HG03060 (cell line): ENCODE results near the gene OR1F1.
"Not testable (repeated sequence)": the region's sequence is repeated elsewhere in the genome, so short reads cannot be mapped to it uniquely, and the experiment has no call there.

ENCODE experiments used
- ATAC-seq: cut with Tn5 transposase; IDR thresholded peaks from one replicate; pipeline ENCODE4 v1.9.1; 2021; ENCODE audit warnings: low read depth, moderate number of reproducible peaks; ENCODE audit not compliant: unreplicated experiment

Gene OR1F1

GRCh38 chr16:3171855-3172593, 16.0 kb upstream of the OR1F1 start:
- no peak for ATAC-seq

- ATAC-seq: no peak
These were observed 13.9 kb upstream of the OR1F1 start for GRCh38 chr16:3173892-3174617.

GRCh38 chr16:3174618-3175148, 13.3 kb upstream of the OR1F1 start:
- no peak for ATAC-seq

- no peak for ATAC-seq
These were observed 12.6 kb upstream of the OR1F1 start for GRCh38 chr16:3175157-3176093.

- ATAC-seq: no peak
These were observed 8.4 kb upstream of the OR1F1 start for GRCh38 chr16:3179651-3180050.

- no peak for ATAC-seq
These were observed 7.5 kb upstream of the OR1F1 start for GRCh38 chr16:3180445-3180878.

GRCh38 chr16:3182293-3182607, 5.8 kb upstream of the OR1F1 start:
- ATAC-seq: not testable (repeated sequence)

GRCh38 chr16:3182608-3183444, 5.2 kb upstream of the OR1F1 start:
- ATAC-seq: no peak

GRCh38 chr16:3183445-3184139, 4.4 kb upstream of the OR1F1 start:
- ATAC-seq: no peak

- ATAC-seq: no peak
These were observed 886 bp upstream of the OR1F1 start for GRCh38 chr16:3186946-3187690.

GRCh38 chr16:3188675-3188924, 596 bp downstream of the OR1F1 start:
- ATAC-seq: no peak

- no peak for ATAC-seq
These were observed 1.2 kb downstream of the OR1F1 start for GRCh38 chr16:3188925-3189825.

- ATAC-seq: no peak
These were observed 1.9 kb downstream of the OR1F1 start for GRCh38 chr16:3189869-3190268.

- ATAC-seq: no peak
These were observed 2.9 kb downstream of the OR1F1 start for GRCh38 chr16:3190949-3191353.

- ATAC-seq: no peak
These were observed 4.5 kb downstream of the OR1F1 start for GRCh38 chr16:3192476-3193019.

GRCh38 chr16:3193221-3194212, 5.5 kb downstream of the OR1F1 start:
- no peak for ATAC-seq

GRCh38 chr16:3194792-3195191, 6.8 kb downstream of the OR1F1 start:
- no peak for ATAC-seq
